Measurements from ENCODE around the gene ADARB1. TPM values are rescaled to one million over a fixed set of nuclear protein-coding genes. Genes with fewer than 3 reads are reported as not detected.

ADARB1 gene
- total RNA-seq, 4 donors from 2014 or later, result 107 to 231 (median 201) TPM

DNA sequence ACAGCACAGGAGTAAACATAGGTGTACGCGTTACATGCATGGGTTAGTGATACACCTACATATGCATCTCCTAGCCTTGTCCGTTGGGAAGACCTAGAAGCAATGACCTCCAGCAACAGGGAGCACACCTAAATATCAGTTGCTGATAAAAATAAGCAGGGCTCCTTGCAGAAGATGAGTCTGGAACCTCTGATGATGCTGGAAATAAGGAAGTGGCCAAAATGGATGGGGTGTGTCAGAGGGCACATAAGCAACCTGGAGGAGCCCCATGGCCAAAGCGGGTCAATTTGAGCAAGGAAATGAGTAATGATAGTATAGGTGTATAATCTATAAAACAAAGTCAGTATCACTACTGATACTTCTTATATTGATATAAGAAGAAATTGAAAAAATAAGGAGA, 13.7 kb downstream of the ADARB1 start:
- no peak for TF ChIP-seq POLR2AphosphoS5 (IDR thresholded peaks at IDR 0.05)
- no peak for TF ChIP-seq POLR2A (IDR thresholded peaks at IDR 0.05; ENCODE audit: low read depth)
- no peak for TF ChIP-seq EP300 (IDR thresholded peaks at IDR 0.05)
- TF ChIP-seq, protein P1, sequence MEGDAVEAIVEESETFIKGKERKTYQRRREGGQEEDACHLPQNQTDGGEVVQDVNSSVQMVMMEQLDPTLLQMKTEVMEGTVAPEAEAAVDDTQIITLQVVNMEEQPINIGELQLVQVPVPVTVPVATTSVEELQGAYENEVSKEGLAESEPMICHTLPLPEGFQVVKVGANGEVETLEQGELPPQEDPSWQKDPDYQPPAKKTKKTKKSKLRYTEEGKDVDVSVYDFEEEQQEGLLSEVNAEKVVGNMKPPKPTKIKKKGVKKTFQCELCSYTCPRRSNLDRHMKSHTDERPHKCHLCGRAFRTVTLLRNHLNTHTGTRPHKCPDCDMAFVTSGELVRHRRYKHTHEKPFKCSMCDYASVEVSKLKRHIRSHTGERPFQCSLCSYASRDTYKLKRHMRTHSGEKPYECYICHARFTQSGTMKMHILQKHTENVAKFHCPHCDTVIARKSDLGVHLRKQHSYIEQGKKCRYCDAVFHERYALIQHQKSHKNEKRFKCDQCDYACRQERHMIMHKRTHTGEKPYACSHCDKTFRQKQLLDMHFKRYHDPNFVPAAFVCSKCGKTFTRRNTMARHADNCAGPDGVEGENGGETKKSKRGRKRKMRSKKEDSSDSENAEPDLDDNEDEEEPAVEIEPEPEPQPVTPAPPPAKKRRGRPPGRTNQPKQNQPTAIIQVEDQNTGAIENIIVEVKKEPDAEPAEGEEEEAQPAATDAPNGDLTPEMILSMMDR (IDR thresholded peaks at IDR 0.05), result no peak
- intact Hi-C loops (cut with DNase I), result loop anchor here (5.0 kb wide), 1 partner anchor 34 kb away; no protein-coding TSS in a partner anchor
- Histone ChIP-seq H3K27me3 (no peaks in the 10 kb centered on the region), H3K36me3 (no peaks in the 10 kb centered on the region), H3K9me3 (no peaks in the 10 kb centered on the region), H3K4me1 (peaks cover 18 to 100% (median 81%) of the 10 kb centered on the region in 4 donors), H3K4me3 (no peak overlapping the region), H3K27ac (replicated peaks in 1 of 4) (no peak overlapping the region)
- DNase-seq (ENCODE audit: extremely low spot score), result no peak
- 88% methylated on average over 4 of the region's 4 CpGs for WGBS

GRCh38 chr21:45088729-45089128, 14.3 kb downstream of the ADARB1 start:
- TF ChIP-seq EP300 (IDR thresholded peaks at IDR 0.05) (no peak), POLR2AphosphoS5 (IDR thresholded peaks at IDR 0.05) (peak in 1 of 2 donors; percentile 24), POLR2A (IDR thresholded peaks at IDR 0.05; ENCODE audit: low read depth) (no peak)
- TF ChIP-seq, protein P1 (IDR thresholded peaks at IDR 0.05), result no peak
- Histone ChIP-seq H3K36me3 (no peaks in the 10 kb centered on the region), H3K9me3 (no peaks in the 10 kb centered on the region), H3K4me1 (peaks cover 24 to 100% (median 82%) of the 10 kb centered on the region in 4 donors), H3K27ac (replicated peaks in 1 of 4) (no peak overlapping the region), H3K4me3 (no peak overlapping the region), H3K27me3 (no peaks in the 10 kb centered on the region)
- DNase-seq (ENCODE audit: extremely low spot score), result no peak
- intact Hi-C loops (cut with DNase I), result loop anchor here (5.0 kb wide), 1 partner anchor 34 kb away; no protein-coding TSS in a partner anchor
- 91% methylated on average over 8 of the region's 8 CpGs for WGBS

- Histone ChIP-seq H3K4me3 (no peak overlapping the region), H3K4me1 (peaks cover 36 to 100% (median 83%) of the 10 kb centered on the region in 4 donors), H3K27me3 (no peaks in the 10 kb centered on the region), H3K9me3 (no peaks in the 10 kb centered on the region), H3K27ac (replicated peaks in 1 of 4) (no peak overlapping the region), H3K36me3 (no peaks in the 10 kb centered on the region)
- intact Hi-C loops (cut with DNase I), result loop anchor here (5.0 kb wide), 1 partner anchor 32 kb away; no protein-coding TSS in a partner anchor
- DNase-seq (ENCODE audit: extremely low spot score), result no peak
- WGBS, result 73% methylated on average over 4 of the region's 4 CpGs
- TF ChIP-seq, protein P1 (IDR thresholded peaks at IDR 0.05), result no peak
- TF ChIP-seq EP300 (IDR thresholded peaks at IDR 0.05) (no peak), POLR2A (IDR thresholded peaks at IDR 0.05; ENCODE audit: low read depth) (no peak), POLR2AphosphoS5 (IDR thresholded peaks at IDR 0.05) (no peak)
Observed at GRCh38 chr21:45089964-45090363, 15.6 kb downstream of the ADARB1 start.

- H3K4me1 ChIP-seq, result peaks cover 46 to 100% (median 83%) of the 10 kb centered on the region in 4 donors
- H3K27me3 ChIP-seq, result no peaks in the 10 kb centered on the region
- no peaks in the 10 kb centered on the region for H3K9me3 ChIP-seq
- intact Hi-C loops (cut with DNase I), result no loop called here
- DNase-seq (ENCODE audit: extremely low spot score), result no peak
- H3K27ac ChIP-seq (replicated peaks in 1 of 4), result peak overlapping the region in 1 of 4 donors; percentile 40
- no peak for TF ChIP-seq EP300 (IDR thresholded peaks at IDR 0.05)
- H3K36me3 ChIP-seq, result no peaks in the 10 kb centered on the region
- no peak overlapping the region for H3K4me3 ChIP-seq
- whole genome bisulfite sequencing, result 69% methylated on average over 4 of the region's 4 CpGs
Observed at GRCh38 chr21:45090966-45091365, 16.6 kb downstream of the ADARB1 start.

GRCh38 chr21:45091550-45092322, 17.4 kb downstream of the ADARB1 start:
- intact Hi-C loops (cut with DNase I), result no loop called here
- WGBS, result 36% methylated on average over 7 of the region's 7 CpGs
- TF ChIP-seq, protein P1 (IDR thresholded peaks at IDR 0.05), result no peak
- TF ChIP-seq POLR2A (IDR thresholded peaks at IDR 0.05; ENCODE audit: low read depth) (no peak), EP300 (IDR thresholded peaks at IDR 0.05) (no peak), POLR2AphosphoS5 (IDR thresholded peaks at IDR 0.05) (no peak)
- H3K27me3 ChIP-seq, result no peaks in the 10 kb centered on the region
- no peaks in the 10 kb centered on the region for H3K9me3 ChIP-seq
- no peak overlapping the region for H3K4me3 ChIP-seq
- peaks cover 54 to 100% (median 83%) of the 10 kb centered on the region in 4 donors for H3K4me1 ChIP-seq
- H3K36me3 ChIP-seq, result no peaks in the 10 kb centered on the region
- DNase-seq (ENCODE audit: extremely low spot score), result no peak
- H3K27ac ChIP-seq (replicated peaks in 1 of 4), result peak overlapping the region; percentile 12 to 74 (median 52)
